Peyer's patch (tissue), 4 donors: Measurements from ENCODE around the gene PLXNA1. TPM values are rescaled to one million over a fixed set of nuclear protein-coding genes. Genes with fewer than 3 reads are reported as not detected.
A peak's percentile ranks its signal among the peaks of the same experiment; 100 is the strongest.

Experiments used
- DNase-seq, 3 donors: peaks; one replicate each; pipeline ENCODE4 v3.0.0-alpha.2; 2017 to 2019
- H3K27ac ChIP-seq, 4 donors: fragments of 200-600 bp; sonication (generic); one replicate each; pipeline ENCODE4 v1.5.1; 2016 to 2019
- H3K27me3 ChIP-seq, 2 donors: fragments of 200-600 bp; sonication (generic); one replicate each; pipeline ENCODE4 v1.5.1; 2019
- H3K36me3 ChIP-seq, 3 donors: fragments of 200-600 bp; sonication (generic); one replicate each; pipeline ENCODE4 v1.5.1; 2016 to 2019
- H3K4me1 ChIP-seq, 4 donors: fragments of 200-600 bp; sonication (generic); one replicate each; pipeline ENCODE4 v1.5.1; 2016 to 2019
- H3K4me3 ChIP-seq, 4 donors: fragments of 200-600 bp; sonication (generic); 1 replicate in 3 of 4; 2 replicates in 1 of 4; pipeline ENCODE4 v1.5.1; 2016 to 2019; ENCODE audit warnings: mild to moderate bottlenecking in 1 of 4
- H3K9me3 ChIP-seq, 4 donors: fragments of 200-600 bp; sonication (generic); one replicate each; pipeline ENCODE4 v1.5.1; 2016 to 2019; ENCODE audit warnings: mild to moderate bottlenecking in 1 of 4
- POLR2A ChIP-seq, 2 donors: fragments of 450-650 bp; IDR thresholded peaks; one replicate each; pipeline ENCODE4 v1.5.1; 2017; ENCODE audit warnings: antibody characterized with exemption in 2 of 2, mild to moderate bottlenecking in 2 of 2, moderate library complexity in 2 of 2
- total RNA-seq, 4 donors: library from RNA; depleted of rRNA; stranded (reverse); fragments of >200 nt; gene quantifications; one replicate each; pipeline ENCODE4 v1.1.0, GENCODE V29; 2016
- TF ChIP-seq, protein P1 (sequence below), 6 experiments: fragments of 450-650 bp in 4 of 6; fragments of 200-600 bp in 2 of 6; sonication (generic) in 1 of 6; IDR thresholded peaks; one replicate each; pipeline ENCODE4 v1.5.1; 2017 to 2019; ENCODE audit warnings: antibody characterized with exemption in 6 of 6, mild to moderate bottlenecking in 3 of 6, moderate library complexity in 1 of 6

The PLXNA1 gene
- total RNA-seq, 4 donors from 2014 or later = 30.1 to 54.5 (median 44.6) TPM

DNA sequence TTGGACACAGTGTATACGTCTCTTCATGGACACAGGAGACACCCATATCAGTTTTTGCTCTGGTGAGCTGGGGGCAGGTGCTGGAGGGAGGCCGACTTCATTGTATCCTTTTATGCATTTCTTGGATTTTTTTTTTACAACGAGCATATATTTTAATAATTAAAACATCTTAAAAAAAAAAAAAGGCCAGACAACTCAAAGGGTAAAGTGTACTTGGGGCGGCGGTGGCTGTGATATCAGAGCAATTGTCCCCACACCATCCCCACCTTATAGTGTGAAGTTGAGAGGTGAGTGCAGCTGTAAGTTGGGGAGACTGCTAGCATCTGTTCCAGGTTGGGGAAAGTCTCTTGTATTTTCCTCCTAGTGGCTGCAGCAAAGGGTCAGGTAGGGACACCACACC lies 12.0 kb upstream of the PLXNA1 start:
- Histone ChIP-seq H3K27me3 (no peaks in the 10 kb centered on the region), H3K4me1 (peaks cover 0 to 7% (median 0%) of the 10 kb centered on the region in 4 donors), H3K9me3 (peaks cover 0 to 9% (median 0%) of the 10 kb centered on the region in 4 donors), H3K4me3 (no peak overlapping the region), H3K36me3 (no peaks in the 10 kb centered on the region), H3K27ac (no peak overlapping the region)
- TF ChIP-seq, protein P1, sequence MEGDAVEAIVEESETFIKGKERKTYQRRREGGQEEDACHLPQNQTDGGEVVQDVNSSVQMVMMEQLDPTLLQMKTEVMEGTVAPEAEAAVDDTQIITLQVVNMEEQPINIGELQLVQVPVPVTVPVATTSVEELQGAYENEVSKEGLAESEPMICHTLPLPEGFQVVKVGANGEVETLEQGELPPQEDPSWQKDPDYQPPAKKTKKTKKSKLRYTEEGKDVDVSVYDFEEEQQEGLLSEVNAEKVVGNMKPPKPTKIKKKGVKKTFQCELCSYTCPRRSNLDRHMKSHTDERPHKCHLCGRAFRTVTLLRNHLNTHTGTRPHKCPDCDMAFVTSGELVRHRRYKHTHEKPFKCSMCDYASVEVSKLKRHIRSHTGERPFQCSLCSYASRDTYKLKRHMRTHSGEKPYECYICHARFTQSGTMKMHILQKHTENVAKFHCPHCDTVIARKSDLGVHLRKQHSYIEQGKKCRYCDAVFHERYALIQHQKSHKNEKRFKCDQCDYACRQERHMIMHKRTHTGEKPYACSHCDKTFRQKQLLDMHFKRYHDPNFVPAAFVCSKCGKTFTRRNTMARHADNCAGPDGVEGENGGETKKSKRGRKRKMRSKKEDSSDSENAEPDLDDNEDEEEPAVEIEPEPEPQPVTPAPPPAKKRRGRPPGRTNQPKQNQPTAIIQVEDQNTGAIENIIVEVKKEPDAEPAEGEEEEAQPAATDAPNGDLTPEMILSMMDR (IDR thresholded peaks at IDR 0.05) = no peak
- no peak for TF ChIP-seq POLR2A (IDR thresholded peaks at IDR 0.05)
- DNase-seq = no peak

DNA sequence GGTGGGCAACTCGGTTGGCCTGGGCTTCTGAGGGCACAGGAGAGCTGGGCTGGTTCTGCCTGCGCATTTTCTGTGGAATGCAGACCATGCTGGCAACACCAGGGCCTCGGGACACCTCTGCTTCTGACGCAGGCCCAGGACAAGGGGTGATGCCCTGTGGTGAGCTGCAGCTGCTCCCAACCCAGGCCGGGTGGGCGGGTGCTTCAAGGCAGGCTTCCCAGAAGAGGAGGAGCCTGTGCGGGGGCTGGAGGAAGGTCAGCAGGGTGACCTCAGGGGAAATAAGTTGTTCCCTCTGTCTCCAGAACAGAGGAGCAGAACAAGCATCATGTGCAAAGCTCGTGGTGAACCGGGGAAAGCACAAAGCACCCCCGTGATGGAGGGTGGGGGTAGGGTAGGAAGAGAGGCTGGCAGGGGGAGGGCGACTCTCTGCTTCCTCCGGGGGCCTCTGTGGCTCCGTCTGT lies 11.0 kb upstream of the PLXNA1 start:
- Histone ChIP-seq H3K9me3 (peaks cover 0 to 9% (median 0%) of the 10 kb centered on the region in 4 donors), H3K36me3 (no peaks in the 10 kb centered on the region), H3K4me3 (no peak overlapping the region), H3K27me3 (no peaks in the 10 kb centered on the region), H3K4me1 (peaks cover 0 to 7% (median 0%) of the 10 kb centered on the region in 4 donors), H3K27ac (peak overlapping the region in 2 of 4 donors; percentile 59 to 66)
- no peak for TF ChIP-seq POLR2A (IDR thresholded peaks at IDR 0.05)
- TF ChIP-seq, protein P1 (IDR thresholded peaks at IDR 0.05) = no peak
- DNase-seq = peak in 2 of 3 donors; percentile 26 to 74

DNA sequence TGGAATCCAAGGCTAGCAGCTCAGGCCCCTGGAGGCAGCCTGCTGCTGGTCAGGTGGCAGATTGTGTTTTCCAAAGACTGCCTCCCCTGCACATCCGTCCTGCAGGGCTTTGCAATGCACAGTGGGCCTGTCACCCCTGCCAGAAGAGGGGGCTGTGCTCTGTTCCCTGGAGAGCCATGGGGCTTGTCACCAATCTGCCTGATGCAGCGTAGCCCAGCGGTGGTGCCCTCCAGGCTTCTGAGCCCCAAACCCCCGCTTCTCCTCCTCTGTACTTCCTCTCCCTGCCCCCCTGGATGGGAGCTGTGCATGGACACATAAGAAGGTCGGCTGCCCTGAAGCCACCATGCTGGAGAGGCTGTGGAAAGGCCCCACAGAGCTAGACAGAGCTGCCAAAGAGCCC lies 10.0 kb upstream of the PLXNA1 start:
- TF ChIP-seq, protein P1 (IDR thresholded peaks at IDR 0.05) = no peak
- TF ChIP-seq POLR2A (IDR thresholded peaks at IDR 0.05) = no peak
- Histone ChIP-seq H3K27me3 (no peaks in the 10 kb centered on the region), H3K36me3 (no peaks in the 10 kb centered on the region), H3K27ac (no peak overlapping the region), H3K9me3 (peaks cover 0 to 9% (median 0%) of the 10 kb centered on the region in 4 donors), H3K4me1 (peaks cover 0 to 7% (median 0%) of the 10 kb centered on the region in 4 donors), H3K4me3 (no peak overlapping the region)
- no peak for DNase-seq

DNA sequence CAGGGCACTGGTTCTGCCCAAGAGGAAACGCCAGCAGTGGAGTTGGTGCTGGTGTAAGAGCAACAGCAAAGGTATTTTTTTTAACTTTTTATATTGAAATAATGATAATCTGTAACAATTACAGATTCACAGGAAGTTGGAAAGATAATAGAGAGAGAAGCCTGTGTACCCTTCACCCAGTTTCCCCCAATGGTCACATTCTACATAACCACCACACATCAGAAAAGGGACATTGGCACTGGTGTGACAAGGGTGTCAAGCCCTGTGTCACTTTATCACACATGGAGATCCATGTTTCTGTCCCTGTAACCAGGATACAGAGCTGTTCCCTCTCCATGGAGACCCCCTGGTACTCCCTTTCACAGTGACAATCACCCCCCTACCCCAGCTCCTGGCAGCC lies 9.1 kb upstream of the PLXNA1 start:
- H3K4me1 ChIP-seq = peaks cover 0 to 7% (median 0%) of the 10 kb centered on the region in 4 donors
- DNase-seq = no peak
- TF ChIP-seq, protein P1 (IDR thresholded peaks at IDR 0.05) = no peak
- H3K9me3 ChIP-seq = peaks cover 0 to 9% (median 0%) of the 10 kb centered on the region in 4 donors
- H3K27me3 ChIP-seq = no peaks in the 10 kb centered on the region
- H3K4me3 ChIP-seq = no peak overlapping the region
- H3K36me3 ChIP-seq = no peaks in the 10 kb centered on the region
- no peak overlapping the region for H3K27ac ChIP-seq

DNA sequence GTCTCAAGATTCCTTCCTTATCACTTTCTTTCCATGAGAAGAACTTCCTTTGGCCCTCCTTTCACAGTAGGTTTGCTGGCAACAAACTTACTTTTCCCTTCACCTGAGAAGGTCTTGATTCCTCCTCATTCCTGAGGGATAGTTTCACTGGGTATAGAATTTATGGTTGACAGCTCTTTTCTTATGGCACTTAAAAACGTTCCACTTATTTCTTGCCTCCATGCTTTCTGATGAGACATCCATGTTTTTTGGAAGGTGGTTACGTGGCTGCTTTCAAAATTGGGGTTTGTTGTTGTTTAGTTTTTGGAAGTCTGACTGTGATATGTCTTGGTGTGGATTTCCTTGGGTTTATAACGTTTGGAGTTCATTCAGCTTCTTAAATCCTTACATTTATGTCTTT lies 8.2 kb upstream of the PLXNA1 start:
- peaks cover 0 to 9% (median 0%) of the 10 kb centered on the region in 4 donors for H3K9me3 ChIP-seq
- no peak overlapping the region for H3K27ac ChIP-seq
- no peak for DNase-seq
- TF ChIP-seq, protein P1 (IDR thresholded peaks at IDR 0.05) = no peak
- TF ChIP-seq POLR2A (IDR thresholded peaks at IDR 0.05) = no peak
- H3K27me3 ChIP-seq = no peaks in the 10 kb centered on the region
- H3K4me1 ChIP-seq = peaks cover 0 to 7% (median 0%) of the 10 kb centered on the region in 4 donors
- H3K36me3 ChIP-seq = no peaks in the 10 kb centered on the region
- no peak overlapping the region for H3K4me3 ChIP-seq

DNA sequence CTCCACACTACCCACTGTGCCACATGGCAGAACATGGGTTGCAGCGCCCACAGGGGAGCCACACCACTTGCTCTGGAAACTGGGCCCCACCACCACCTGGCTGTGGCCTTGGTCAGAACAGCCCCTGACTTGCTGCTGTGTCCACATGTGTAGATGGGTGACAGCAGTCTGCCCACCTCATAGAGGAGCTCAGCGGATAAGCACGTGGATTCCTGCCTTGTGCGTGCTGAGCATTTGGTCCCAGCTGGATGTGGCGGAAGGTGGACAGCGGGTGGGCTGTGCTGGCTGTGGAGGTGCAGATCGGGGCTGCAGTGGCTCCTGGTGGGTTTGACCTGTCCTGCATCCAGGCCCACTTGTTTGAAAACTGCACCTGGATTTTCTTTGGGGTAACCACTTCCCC lies 6.0 kb upstream of the PLXNA1 start:
- Histone ChIP-seq H3K27me3 (no peaks in the 10 kb centered on the region), H3K4me1 (peaks cover 0 to 8% (median 3%) of the 10 kb centered on the region in 4 donors), H3K9me3 (peaks cover 0 to 9% (median 0%) of the 10 kb centered on the region in 4 donors), H3K4me3 (no peak overlapping the region), H3K36me3 (no peaks in the 10 kb centered on the region), H3K27ac (no peak overlapping the region)
- DNase-seq = no peak
- TF ChIP-seq POLR2A (IDR thresholded peaks at IDR 0.05) = no peak
- TF ChIP-seq, protein P1 (IDR thresholded peaks at IDR 0.05) = no peak
